ELR (cell line): ENCODE results near the gene ATXN7L1.

Source experiments
- DNase-seq: peaks from one replicate; pipeline ENCODE4 v3.0.0-alpha.2; 2015; ENCODE audit warnings: low read depth

The ATXN7L1 gene

GRCh38 chr7:105674200-105674920, 202.0 kb downstream of the ATXN7L1 start:
- DNase-seq: no peak

DNA sequence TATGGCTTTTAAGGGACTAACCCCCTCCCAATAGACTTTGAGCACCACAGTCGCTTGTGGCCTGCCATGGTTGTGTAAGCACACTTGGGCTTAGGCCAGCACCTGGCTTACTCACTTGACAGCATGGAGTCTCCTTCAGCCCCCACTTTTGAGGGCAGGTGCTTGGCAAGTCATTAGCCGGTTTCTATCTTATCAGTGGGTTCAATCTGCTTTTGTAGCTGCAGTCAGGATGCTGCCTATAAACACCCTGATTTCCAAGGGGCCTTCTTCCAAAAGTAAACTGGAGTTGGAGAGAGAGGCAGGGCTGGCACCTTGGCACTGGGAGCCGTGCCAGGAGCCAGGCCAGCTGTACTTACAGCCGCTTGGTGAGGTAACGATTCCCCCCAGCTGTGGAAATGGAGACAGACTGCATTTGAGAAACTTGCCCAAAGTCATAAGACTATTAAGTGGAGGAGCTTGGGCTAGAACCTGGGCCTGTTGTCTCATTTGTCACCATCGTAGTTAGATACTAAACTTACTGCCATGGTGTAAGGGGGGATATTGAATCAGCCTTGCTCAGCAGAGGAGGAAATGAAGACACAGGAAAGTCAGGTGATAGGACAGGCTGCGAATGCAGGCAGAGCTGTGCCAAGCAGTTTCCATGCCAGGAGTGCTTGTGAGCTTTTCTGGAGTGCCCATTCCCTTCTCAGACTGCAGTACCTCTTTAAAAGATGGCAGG, 202.9 kb downstream of the ATXN7L1 start:
- no peak for DNase-seq

GRCh38 chr7:105672801-105673200, 203.6 kb downstream of the ATXN7L1 start:
- no peak for DNase-seq

- no peak for DNase-seq
Observed at GRCh38 chr7:105666324-105666723, 210.1 kb downstream of the ATXN7L1 start.

- no peak for DNase-seq
Observed at GRCh38 chr7:105665684-105666083, 210.7 kb downstream of the ATXN7L1 start.

DNA sequence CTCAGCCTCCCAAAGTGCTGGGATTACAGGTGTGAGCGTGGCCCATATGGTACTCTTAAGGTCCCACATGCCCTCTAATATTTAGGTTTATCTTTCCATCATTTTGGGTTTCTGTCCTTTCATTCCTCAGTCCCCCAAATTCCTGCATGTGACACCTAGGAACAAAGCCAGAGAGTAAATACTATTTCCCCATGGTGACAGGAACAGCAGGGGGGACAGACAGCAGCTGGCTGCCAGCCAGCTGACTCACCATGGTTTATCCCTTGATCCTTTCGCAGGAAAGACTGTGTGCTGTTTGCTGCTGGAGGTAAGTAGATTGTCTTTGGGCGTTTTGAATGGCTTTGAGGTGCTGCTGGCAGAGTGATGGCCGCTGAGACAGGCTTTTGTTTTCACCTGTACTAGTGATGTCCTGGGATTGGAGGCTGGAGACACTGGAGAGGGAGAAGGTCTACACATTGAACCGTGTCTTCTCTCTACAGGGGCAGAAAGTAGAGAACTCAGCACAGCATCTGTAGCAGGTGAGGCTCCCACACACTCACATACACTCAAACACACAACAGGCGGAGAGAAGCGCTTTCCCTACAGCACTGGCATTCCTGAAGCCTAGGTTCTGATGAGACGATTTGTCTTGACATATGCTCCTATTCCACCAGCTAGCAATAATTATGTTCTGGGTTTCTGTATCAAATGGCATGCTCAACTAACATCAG, 211.4 kb downstream of the ATXN7L1 start:
- peak; percentile 43 for DNase-seq

DNA sequence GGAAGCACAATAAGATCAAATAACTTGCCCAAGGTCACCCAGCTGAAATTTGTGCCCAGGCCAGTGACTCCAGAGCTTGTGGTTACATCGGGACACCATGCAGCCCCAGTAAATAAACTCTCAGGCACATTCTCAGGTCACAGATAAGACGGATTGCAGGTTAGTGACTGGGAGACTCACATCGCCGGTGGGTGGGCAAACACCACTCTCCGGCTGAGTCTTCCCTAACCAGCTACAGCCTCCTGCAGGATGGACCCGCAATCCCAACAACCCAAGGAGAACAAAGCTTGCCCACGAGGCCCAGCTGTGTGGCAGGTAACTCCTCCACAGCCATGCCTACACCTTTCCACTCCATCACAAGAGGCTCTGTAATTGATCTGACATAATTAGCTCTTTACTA, 213.4 kb downstream of the ATXN7L1 start:
- no peak for DNase-seq

DNA sequence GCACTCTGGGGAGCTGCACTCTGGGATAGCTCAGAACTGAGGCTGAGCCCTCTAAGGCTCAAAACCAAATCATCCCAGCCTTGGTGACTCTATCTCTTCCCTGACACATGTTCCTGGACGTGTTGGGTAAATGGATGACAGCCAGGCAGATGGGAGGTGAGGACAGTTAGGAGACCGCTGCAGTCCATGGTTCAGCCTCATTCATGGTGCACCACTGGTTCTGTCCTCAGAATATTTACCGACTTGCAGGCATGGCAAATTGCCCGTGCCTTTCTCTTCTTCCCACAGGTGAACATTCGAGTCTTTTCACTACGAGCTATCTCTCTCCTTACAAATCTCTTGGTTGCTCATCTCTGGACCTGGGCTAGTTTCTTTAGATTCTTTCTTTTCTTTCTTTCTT, 214.8 kb downstream of the ATXN7L1 start:
- DNase-seq: no peak

- DNase-seq: peak; percentile 50
Observed at GRCh38 chr7:105656922-105657521, 219.4 kb downstream of the ATXN7L1 start.

- no peak for DNase-seq
Observed at GRCh38 chr7:105655500-105656380, 220.7 kb downstream of the ATXN7L1 start.

GRCh38 chr7:105655067-105655466, 221.3 kb downstream of the ATXN7L1 start:
- peak; percentile 17 for DNase-seq

DNA sequence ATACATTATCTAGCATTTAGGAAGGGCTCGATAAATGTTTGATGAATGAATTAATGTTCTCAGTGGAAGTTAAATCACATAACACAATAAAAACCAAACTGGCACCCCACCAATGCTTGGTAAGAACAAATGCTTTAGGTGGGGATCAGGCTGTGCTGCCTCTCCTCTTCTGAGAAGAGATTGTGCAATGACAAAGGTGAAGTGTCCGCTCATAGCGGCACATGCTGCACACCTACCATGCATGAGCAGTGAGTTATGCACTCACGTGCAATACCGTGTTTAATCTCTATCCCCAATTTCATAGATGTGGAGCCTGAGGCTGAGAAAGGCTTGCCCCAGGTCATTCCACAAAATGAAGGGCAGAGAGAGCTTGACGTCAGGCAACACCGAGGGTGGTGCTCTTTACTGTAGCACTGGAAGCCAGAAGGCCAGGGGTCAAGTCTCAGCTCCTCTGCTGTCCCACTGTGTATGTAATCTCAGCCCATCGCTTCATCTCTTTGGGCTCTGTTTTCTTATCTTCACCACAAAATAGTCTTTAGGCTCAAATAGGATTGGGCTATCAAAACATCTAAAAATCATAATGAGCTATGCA, 222.2 kb downstream of the ATXN7L1 start:
- DNase-seq: no peak

- no peak for DNase-seq
Observed at GRCh38 chr7:105653441-105654005, 222.9 kb downstream of the ATXN7L1 start.

DNA sequence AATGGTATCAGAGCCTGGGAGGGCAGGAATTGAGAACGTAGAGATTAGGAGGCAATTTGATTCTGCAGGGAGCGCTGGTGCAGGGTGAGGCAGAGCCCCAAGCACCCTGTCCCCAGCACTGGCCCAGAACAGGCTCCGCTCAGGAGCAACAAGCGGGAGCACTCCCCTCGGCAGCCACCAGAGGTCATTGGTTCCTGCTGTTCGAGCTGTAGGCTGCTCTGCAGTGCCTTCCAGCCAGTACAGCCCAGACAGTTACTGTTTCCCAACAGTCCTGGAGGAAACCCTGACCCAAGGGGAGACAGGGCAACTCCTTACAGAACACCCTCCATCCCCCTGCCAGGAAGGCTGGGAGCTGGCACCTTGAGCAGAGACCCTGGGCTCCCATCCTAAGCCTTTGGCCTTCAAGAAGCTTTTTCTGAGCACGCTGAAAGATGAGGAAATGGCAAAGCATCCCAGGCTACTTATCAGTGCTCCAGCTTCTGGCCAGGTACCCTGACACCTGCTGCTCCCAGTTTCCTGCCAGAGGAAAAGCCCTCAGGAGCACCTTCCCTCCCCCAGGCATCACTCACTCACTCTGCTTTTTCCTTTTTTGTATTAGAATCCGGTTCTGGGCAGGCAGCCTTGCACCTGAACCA, 223.9 kb downstream of the ATXN7L1 start:
- DNase-seq: peak; percentile 71

DNA sequence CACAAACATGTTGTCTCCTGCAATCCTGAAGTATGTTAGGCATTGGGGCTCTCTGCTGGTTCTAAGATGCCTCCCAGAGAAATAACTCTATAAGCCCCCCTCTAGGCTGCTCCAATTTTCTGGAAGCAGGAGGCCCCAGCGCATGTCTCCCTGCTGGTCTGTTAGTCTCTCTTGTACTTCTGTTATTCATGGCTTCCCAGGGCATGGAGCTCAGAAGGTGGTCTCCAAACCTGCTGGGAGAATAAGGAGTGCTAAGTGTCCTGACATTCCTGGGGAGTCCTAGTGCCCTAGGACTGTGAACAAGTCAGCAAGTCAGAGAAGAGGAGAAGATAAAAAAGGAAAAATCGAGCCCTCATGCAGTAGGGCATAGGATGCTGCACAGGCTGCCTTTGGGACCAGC, 224.6 kb downstream of the ATXN7L1 start:
- DNase-seq: no peak

DNA sequence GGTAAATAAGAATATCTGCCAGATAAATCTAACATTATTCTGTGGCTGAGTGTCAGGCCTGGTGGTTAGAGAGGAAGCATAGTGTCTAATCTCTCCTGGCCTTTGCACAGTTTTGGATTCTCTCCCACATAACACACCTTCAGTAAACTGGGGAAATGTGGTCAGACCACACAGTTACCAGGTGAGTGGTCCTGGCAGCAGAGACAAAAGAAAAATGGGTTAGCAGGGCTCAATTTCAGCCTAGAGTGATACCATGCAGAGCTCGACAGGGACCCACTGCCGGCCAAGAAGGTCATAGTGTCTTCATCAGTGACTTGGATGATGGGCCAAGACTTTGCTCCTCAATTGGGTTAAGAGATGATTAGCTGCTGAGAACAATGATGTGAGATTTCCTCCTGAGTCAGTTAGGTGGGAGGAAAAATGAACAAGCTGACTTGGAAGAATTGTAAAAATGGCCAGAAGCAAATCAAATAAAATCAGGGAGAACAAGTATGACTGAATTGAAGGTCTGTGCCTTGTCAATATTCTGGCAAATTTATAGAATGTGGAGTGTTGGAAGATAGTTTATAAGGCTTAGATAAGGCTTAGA, 225.9 kb downstream of the ATXN7L1 start:
- no peak for DNase-seq

DNA sequence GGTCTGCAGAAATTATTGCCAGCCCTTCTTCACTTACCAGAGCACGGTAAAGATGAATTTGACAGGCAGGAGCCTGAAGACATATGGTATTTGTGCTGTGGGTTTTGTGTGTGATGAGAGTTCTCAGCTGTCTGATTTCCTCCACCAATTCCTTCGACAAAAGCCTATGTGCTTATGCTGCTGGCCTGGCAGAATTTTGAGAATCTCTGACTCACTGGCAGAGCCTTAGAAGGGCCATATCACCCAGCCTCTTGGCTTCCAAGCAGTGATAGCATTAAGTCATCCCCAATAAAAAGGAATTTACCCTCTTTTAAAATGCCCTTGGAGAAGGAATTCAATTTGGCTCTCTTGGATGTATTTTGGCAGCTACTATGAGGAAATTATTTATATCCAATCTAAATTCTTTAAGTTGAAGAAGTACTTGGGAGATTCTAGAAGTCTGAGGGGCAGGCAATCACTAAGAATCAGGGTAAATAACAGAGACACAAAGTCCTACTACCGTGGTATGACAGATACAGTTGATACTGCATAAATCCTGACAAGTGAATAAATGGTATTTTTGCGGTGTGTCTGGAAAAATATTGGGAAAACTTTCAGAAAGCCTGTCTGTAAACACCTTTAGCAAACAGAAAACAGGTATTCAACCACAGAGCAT, 226.5 kb downstream of the ATXN7L1 start:
- DNase-seq: peak; percentile 16

GRCh38 chr7:105648561-105649401, 227.6 kb downstream of the ATXN7L1 start:
- DNase-seq: peak; percentile 4
